HS-5 (cell line): ENCODE data around the gene ROBO1.
"Not testable (repeated sequence)": the region's sequence is repeated elsewhere in the genome, so short reads cannot be mapped to it uniquely, and the experiment has no call there.

Experiments used
- DNase-seq: peaks from one replicate; pipeline ENCODE4 v3.0.0-alpha.2; 2012; ENCODE audit warnings: low read depth

ROBO1 gene

GRCh38 chr3:79306934-79307570 lies 460.7 kb downstream of the ROBO1 start:
- DNase-seq: no peak

GRCh38 chr3:79299949-79300635 lies 467.7 kb downstream of the ROBO1 start:
- DNase-seq: not testable (repeated sequence)

GRCh38 chr3:79297245-79297960 lies 470.4 kb downstream of the ROBO1 start:
- peak; percentile 88 for DNase-seq

GRCh38 chr3:79286882-79287281 lies 480.9 kb downstream of the ROBO1 start:
- peak; percentile 58 for DNase-seq

- no peak for DNase-seq
These were observed 481.9 kb downstream of the ROBO1 start for GRCh38 chr3:79285871-79286270.

GRCh38 chr3:79285380-79285779 lies 482.4 kb downstream of the ROBO1 start:
- no peak for DNase-seq

GRCh38 chr3:79284781-79285180 lies 483.0 kb downstream of the ROBO1 start:
- DNase-seq: no peak

- DNase-seq: no peak
These were observed 489.1 kb downstream of the ROBO1 start for GRCh38 chr3:79278681-79279080.

- DNase-seq: no peak
These were observed 499.4 kb downstream of the ROBO1 start for GRCh38 chr3:79268422-79268821.

- DNase-seq: no peak
These were observed 502.9 kb downstream of the ROBO1 start for GRCh38 chr3:79264892-79265291.

GRCh38 chr3:79263423-79263822 lies 504.4 kb downstream of the ROBO1 start:
- no peak for DNase-seq

- DNase-seq: peak; percentile 55
These were observed 509.3 kb downstream of the ROBO1 start for GRCh38 chr3:79258479-79258878.

- DNase-seq: no peak
These were observed 510.0 kb downstream of the ROBO1 start for GRCh38 chr3:79257791-79258190.

GRCh38 chr3:79255702-79256101 lies 512.1 kb downstream of the ROBO1 start:
- DNase-seq: no peak

- DNase-seq: no peak
These were observed 512.5 kb downstream of the ROBO1 start for GRCh38 chr3:79255292-79255691.

- DNase-seq: peak; percentile 51
These were observed 514.1 kb downstream of the ROBO1 start for GRCh38 chr3:79253704-79254103.

GRCh38 chr3:79253271-79253670 lies 514.5 kb downstream of the ROBO1 start:
- DNase-seq: no peak

- DNase-seq: no peak
These were observed 517.1 kb downstream of the ROBO1 start for GRCh38 chr3:79250746-79251145.

- DNase-seq: no peak
These were observed 518.1 kb downstream of the ROBO1 start for GRCh38 chr3:79249701-79250100.

- no peak for DNase-seq
These were observed 520.1 kb downstream of the ROBO1 start for GRCh38 chr3:79247725-79248043.

- no peak for DNase-seq
These were observed 520.7 kb downstream of the ROBO1 start for GRCh38 chr3:79246875-79247724.
